Putamen (tissue), 1 donor: ENCODE measurements around the gene ACACB.

Experiments used
- DNase-seq: peaks from one replicate; pipeline ENCODE4 v3.0.0-alpha.2; 2016; ENCODE audit warnings: low spot score

ACACB gene

GRCh38 chr12:109174468-109174867 is 58.1 kb downstream of the ACACB start:
- DNase-seq = no peak

- DNase-seq = no peak
Measured at GRCh38 chr12:109178532-109178931, 62.1 kb downstream of the ACACB start.

DNA sequence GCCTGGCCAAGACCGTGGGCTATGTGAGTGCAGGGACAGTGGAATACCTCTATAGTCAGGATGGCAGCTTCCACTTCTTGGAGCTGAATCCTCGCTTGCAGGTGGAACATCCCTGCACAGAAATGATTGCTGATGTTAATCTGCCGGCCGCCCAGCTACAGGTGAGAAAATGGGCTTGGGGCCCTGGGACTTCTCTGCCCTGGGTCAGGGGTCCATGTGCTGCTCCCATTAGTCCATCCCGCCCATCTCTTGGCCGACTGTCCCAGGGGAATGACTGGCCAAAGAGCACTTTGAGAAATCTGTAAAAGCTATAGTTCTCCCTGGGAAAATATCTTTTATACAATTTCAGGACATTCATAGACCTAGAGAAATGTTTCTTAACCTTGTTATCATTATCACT is 63.5 kb downstream of the ACACB start:
- no peak for DNase-seq

DNA sequence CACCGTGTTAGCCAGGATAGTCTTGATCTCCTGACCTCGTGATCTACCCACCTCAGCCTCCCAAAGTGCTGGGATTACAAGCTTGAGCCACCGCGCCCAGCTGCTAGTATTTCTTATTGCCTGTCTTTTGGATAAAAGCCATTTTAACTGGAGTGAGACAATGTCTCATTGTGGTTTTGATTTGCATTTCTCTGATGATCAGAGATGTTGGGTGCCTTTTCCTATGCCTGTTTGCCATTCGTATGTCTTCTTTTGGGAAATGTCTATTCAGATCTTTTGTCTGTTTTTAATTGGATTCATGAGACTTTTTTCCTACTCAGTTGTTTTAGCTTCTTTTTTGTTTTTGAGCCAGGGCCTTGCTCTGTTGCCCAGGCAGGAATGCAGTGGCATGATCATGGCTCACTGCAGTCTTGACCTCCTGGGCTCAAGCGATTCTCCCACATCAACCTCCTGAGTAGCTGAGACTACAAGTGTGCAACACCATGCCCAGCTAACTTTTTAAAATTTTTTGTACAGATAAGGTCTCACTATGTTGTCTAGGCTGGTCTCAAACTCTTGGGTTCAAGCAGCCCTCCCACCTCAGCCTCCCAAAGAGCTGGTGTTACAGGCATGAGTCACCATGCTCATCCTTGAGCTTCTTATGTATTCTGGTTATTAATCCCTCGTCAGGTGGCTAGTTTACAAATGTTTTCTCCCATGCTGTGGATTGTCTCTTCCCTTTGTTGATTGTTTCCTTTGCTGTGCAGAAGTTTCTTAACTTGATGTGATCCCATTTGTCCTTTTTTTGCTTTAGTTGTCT is 65.9 kb downstream of the ACACB start:
- peak; percentile 31 for DNase-seq

DNA sequence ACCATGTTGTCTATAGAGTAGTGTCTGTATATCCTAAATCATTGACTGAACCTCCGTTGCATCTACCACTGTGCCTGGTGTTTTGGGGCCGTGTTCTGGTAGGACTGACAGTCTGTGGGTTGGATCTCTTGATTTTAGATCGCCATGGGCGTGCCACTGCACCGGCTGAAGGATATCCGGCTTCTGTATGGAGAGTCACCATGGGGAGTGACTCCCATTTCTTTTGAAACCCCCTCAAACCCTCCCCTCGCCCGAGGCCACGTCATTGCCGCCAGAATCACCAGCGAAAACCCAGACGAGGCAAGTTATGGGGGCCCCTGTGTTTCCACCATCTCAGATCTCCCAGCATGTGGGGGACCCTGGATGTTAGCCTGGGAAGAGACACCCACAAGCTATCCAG is 69.1 kb downstream of the ACACB start:
- no peak for DNase-seq

GRCh38 chr12:109186993-109187653 is 70.7 kb downstream of the ACACB start:
- DNase-seq = no peak

GRCh38 chr12:109188108-109188712 is 71.8 kb downstream of the ACACB start:
- DNase-seq = no peak

GRCh38 chr12:109189291-109189690 is 72.9 kb downstream of the ACACB start:
- no peak for DNase-seq

- DNase-seq = no peak
Measured at GRCh38 chr12:109191621-109192250, 75.3 kb downstream of the ACACB start.

GRCh38 chr12:109192358-109192757 is 76.0 kb downstream of the ACACB start:
- no peak for DNase-seq

DNA sequence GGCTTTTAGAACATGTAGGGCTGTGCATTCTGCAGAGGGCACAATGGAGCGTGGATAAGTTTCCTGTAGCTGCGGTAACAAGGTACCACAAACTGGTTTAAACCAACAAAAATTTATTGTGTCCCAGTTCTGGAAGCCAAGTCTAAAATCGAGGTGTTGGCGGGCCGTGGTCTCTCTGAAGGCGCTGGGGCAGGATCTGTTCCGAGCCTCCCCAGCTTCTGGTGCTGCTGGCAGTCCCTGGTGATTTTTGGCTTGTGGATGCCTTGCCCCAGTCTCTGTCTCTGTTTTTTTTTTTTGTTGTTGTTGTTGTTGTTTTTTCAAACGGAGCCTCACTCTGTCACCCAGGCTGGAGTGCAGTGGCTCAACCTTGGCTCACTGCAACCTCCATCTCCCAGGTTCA is 77.5 kb downstream of the ACACB start:
- no peak for DNase-seq

- DNase-seq = no peak
Measured at GRCh38 chr12:109196332-109196731, 79.9 kb downstream of the ACACB start.

DNA sequence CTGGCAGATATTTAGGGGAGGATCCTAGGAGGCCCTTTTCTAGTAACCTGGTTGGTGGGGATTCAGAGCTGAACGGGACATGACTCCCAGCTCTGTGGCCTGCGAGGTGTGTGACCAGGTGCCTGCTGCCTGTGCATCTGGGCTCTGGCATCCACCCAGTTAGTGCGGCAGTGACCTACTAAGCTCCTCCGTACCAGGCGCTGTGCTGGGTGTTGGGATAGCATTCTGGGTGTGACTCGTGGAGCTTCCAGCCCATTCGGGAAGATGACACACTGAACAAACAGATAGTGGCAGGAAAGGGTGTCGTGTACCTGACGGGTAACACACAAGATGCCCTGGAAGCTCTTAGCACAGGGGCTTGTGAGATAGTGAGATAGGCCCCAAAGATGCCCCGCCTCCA is 80.9 kb downstream of the ACACB start:
- DNase-seq = no peak

- DNase-seq = no peak
Measured at GRCh38 chr12:109199324-109199723, 82.9 kb downstream of the ACACB start.

- DNase-seq = no peak
Measured at GRCh38 chr12:109200825-109201495, 84.6 kb downstream of the ACACB start.

GRCh38 chr12:109201496-109201885 is 85.1 kb downstream of the ACACB start:
- no peak for DNase-seq

DNA sequence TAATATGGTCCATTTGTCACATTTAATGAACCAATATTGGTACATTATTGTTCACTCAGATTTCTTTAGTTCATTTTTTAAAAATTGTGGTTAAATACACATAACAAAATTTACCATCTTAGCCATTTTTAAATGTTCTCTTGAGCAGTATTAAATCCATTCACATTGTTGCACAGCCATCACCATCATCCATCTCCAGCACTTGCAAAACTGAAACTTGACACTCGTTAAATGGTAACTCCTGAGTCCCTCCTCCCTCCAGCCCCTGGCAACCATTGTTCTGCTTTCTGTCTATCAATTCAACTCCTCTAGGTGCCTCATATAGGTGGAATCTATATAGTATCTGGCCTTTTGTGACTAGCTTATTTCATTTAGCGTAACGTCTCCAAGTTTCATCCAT is 86.4 kb downstream of the ACACB start:
- DNase-seq = no peak

DNA sequence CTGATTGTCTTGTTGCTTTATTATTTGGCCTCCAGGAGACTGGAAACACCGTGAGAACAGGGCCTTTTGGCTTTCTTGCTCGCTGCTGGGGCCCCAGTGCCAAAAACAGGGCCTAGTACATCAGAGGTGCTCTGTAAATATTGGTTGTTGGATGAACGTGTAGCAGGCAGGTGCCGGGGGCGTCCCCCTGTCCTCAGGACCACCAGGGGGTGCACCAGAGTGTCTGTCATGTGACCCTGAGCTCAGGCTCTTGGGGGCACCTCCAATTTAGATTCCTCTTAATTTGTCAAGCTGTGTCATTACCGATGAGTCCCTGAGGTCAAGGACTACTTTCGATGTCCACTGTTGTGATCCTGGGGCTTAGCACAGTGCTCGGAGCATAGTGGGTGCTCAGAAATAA is 87.1 kb downstream of the ACACB start:
- no peak for DNase-seq

- no peak for DNase-seq
Measured at GRCh38 chr12:109209082-109209481, 92.7 kb downstream of the ACACB start.

DNA sequence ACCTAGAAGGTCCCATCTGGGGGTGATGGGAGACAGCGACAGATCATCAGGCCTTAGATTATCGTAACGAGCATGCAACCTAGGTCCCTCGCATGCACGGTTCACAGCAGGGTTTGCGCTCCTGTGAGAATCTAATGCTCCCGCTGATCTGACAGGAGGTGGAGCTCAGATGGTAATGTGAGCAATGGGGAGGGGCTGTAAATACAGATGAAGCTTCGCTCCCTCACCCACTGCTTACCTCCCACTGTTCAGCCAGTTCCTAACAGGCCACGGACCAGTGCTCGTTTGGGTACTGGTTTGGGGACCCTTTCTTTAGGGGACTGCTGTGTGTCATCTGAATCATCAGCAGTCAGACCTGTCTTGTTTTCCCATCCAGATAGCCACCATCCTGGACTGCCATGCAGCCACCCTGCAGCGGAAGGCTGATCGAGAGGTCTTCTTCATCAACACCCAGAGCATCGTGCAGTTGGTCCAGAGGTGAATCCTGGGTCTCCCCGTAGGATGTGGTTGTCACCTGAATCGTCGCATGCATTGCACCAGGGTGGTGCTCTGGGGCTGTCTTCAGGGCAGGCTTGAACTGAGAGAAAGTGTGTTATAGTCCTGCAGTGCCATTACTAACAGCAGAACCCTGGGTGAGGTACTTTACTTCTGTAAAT is 96.2 kb downstream of the ACACB start:
- DNase-seq = no peak

DNA sequence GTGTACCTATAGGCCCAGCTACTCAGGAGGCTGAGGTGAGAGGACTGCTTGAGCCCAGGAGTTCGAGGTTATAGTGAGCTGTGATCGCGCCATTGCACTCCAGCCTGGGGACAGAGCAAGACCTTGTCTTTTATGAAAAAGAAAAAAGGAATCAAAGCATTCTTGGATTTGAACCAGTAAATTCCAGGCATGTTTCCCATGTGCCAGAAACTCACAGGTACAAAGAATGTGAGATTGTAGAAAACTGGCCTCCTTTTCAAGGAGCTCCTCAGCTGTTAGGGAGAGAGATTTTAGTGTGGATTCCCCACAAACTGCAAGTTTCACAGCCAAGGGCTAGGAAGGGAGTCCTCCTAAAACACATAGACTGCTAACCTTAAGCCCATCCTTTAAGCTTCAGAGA is 97.7 kb downstream of the ACACB start:
- DNase-seq = no peak

- DNase-seq = no peak
Measured at GRCh38 chr12:109218996-109219395, 102.6 kb downstream of the ACACB start.
